ENCODE data around the gene REEP5.
"Not testable (repeated sequence)": the region's sequence is repeated elsewhere in the genome, so short reads cannot be mapped to it uniquely, and the experiment has no call there.

The REEP5 gene

GRCh38 chr5:112883192-112883591, 38.8 kb downstream of the REEP5 start:
- no peak for DNase-seq

DNA sequence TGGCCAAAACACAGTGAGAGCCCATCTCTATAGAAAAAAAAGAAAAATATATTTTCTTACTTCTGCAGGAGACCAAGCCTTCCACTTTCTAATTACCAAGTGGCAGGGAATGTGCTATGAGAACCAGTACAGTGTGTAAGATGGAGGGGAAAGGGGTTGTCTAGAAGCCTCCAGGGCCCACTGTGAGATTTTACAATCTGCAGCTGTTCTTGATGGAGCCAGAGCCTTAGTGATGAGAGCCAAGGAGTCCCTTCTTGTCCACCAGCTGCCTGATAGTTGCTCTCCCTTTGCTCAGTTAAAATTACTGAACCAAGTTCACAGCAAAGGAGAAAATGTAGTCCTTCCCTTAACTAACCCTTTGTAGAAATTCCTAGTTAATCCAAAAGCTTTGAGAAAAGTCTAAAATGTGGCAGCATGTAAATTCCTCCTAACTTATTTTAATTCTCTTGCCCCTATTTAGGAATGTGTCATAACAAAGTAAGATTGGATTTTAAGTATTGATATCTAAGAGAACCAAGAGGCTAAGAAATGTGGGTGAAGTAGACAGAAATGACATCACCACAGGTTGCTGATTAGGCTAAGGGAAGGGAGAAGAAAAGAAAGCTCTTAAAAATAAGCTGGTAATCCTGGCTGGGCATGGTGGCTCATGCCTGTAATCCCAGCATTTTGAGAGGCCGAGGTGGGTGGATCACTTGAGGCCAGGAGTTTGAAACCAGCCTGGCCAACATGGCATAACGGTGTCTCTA, 41.6 kb downstream of the REEP5 start:
- DNase-seq, result no peak

DNA sequence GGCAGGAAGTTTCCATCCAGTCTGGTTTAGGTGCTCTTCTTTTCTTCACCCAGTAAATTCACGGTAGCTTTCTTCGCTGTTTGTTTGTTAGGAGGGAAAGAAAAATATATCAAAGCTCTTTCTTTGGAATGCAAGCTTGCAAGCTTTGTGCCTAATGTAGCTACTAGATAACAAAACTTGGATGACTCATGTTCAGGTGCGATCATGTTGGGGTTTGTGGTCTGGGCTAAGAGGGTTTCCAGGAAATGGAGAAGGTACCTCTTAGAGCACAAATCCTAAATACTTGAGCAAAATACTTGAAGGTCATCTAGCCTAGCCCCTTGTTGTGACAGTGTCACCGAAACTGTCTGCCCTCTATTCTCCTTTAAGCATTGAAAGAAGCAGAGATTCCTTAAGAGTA, 43.3 kb downstream of the REEP5 start:
- DNase-seq, result peak; percentile 27

- DNase-seq, result no peak
Measured at GRCh38 chr5:112878101-112878500, 43.9 kb downstream of the REEP5 start.

GRCh38 chr5:112876362-112876761, 45.7 kb downstream of the REEP5 start:
- no peak for DNase-seq

DNA sequence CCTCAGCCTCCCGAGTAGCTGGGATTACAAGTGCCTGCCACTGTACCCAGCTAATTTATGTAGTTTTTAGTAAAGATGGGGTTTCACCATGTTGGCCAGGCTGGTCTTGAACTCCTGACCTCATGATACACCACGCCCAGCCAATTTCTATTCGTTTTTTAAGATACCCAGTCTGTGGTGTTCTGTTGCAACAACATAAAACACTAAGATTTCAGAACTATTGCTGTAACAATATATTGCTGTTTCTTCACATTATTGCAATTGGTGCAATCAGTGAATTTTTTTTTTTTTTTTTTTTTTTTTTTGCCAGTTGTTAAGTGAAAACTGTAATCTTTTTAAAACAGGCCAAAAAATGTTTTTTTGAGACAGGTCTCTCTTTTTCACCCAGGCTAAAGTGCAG, 51.1 kb downstream of the REEP5 start:
- DNase-seq, result no peak

DNA sequence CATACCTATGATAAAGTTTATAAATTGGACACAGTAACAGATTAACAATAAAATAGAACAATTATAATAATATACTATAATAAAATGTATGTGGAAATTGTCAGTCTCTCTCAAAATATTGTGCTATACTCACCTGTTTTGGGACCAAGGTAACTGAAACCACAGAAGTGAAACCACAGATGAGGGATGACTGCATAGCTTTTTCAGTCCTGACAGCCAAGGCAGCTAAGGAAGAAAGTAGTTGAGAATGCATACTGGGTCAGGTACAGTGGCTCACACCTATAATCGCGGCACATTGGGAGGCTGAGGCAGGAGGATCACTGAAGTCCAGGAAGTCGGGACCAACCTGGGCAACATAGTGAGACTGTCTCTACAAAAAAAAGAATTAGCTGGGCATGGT, 52.1 kb downstream of the REEP5 start:
- no peak for DNase-seq

DNA sequence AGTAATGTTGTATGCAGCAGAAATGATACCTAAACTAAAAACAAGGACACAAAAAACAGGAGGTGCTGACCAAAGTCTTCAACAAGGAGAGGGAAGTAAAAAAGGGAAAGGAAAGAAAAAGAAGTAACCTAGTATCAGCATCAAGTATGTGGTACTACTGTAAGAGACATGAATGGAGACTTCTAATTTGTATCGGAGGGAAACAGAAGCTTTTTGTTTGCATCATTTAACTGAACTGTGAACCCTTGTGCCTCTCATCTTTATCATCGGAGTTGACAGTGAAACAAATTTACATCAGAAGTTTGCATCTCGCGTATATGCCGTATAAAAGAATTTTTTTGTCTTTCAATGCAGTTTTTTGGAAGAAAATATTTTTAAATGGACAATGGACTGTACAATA, 54.6 kb downstream of the REEP5 start:
- DNase-seq, result no peak

- DNase-seq, result no peak
Measured at GRCh38 chr5:112866739-112867138, 55.3 kb downstream of the REEP5 start.

DNA sequence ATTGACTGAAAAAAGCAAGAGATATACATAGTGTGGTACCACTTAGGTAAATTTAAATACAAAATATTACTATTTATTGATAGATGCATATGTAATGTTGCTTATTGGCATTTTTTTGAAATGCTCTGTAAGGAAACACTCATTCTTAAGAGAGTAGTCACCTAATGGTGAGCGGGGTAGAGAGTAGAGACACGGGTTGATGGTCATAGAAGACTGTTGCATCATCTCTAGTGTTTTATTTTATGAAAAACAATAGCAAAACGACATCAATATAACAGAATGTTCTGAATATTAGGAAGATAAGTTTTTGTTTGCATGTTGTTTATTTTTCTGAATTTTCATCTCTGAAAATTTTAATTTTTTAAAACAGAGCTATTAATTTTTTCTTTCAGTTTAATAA, 56.9 kb downstream of the REEP5 start:
- DNase-seq, result no peak

GRCh38 chr5:112863549-112863948, 58.5 kb downstream of the REEP5 start:
- DNase-seq, result no peak

DNA sequence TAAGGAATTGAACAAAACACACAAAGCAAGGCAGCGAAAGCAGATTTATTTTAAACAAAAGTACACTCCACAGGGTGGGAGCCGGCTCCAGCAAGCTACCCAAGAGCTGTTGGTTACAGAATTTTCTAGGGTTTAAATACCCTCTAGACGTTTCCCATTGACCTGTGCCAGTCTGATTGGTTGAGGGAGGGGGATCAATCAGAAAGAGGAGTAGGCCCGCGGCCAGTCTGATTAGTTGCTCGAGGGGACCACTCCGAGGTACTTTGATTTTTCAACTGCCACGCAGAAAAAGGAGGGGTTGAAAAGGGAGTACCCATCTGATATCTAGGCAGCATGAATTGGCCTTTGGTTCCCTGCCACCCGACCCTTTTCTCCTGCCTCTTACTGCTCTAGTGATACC, 59.9 kb downstream of the REEP5 start:
- no peak for DNase-seq

- DNase-seq, result no peak
Measured at GRCh38 chr5:112861638-112861985, 60.4 kb downstream of the REEP5 start.

DNA sequence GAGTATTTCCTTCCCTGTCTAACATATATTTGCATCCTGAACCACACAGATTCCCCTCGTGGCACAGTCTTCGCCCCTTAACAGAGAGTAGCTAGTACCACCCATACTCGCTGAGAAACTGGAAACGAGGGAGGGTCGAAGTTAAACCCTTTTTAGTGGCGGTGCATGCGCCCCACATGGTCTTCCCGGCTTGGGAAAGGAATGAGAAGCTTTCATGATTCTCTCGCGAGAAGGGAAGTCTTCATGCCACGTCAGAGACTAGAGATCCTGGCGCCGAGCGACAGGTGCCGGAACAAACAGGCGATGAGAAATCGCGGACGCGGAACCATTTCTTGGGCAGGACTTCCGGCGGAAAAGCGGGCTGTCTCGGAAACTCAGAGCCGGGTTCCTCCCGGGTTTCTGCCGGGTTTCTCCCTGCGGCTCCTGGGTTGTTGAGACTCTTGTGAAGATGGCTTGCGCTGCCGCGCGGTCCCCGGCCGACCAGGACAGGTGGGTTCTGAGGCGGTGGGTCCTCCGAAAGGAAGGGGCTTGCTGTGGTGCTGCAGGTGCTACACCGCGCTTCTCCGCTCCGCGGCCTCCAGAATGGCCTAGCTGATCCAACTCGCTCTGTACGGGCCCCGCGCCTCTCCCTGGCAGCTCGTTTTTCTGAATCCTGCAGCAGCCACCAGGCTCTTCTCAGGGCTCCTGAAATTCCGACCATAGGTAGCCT, 60.9 kb downstream of the REEP5 start, which contains the start of gene SRP19:
TSS of gene SRP19 (plus strand) at position 359 of the 709 bp plus-strand sequence. CDS start at position 449, 90 bp downstream.
- peak; percentile 91 for DNase-seq

GRCh38 chr5:112860571-112860928, 61.5 kb downstream of the REEP5 start:
- DNase-seq, result not testable (repeated sequence)

DNA sequence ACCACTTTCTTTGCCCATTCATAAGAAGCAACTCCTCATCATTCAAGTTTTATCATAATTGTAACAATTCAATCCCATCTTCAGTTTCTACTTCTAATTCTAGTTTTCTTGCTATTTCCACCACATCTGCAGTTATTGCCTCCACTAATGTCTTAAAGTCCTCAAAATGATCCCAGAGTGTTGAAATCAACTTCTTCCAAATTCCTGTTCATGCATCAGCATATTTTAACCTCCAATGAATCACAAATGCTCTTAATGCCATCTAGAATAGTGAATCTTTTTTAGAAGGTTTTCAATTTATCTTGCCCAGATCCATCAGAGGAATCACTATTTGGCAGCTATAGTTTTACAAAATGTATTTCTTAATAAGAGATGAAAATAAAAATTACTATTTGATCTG, 64.2 kb downstream of the REEP5 start:
- DNase-seq, result no peak

DNA sequence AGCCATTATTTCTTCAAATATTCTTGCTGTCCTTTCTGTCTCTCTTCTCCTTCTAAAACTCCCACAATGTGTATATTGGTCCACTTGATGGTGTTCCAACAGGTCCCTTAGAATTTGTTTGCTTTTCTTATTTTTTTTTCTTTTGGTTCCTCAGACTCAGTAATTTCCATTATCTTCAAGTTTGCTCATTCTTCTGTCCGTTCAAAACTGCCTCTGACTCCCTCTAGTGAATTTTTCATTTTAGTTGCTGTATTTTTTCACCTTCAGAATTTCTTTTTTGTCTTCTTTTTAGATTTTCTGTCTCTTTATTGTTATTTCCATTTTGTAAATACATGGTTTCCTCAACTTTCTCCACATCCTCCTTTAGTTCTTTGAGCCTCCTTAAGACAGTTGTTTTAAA, 67.4 kb downstream of the REEP5 start:
- no peak for DNase-seq

- no peak for DNase-seq
Measured at GRCh38 chr5:112849912-112850311, 72.1 kb downstream of the REEP5 start.

DNA sequence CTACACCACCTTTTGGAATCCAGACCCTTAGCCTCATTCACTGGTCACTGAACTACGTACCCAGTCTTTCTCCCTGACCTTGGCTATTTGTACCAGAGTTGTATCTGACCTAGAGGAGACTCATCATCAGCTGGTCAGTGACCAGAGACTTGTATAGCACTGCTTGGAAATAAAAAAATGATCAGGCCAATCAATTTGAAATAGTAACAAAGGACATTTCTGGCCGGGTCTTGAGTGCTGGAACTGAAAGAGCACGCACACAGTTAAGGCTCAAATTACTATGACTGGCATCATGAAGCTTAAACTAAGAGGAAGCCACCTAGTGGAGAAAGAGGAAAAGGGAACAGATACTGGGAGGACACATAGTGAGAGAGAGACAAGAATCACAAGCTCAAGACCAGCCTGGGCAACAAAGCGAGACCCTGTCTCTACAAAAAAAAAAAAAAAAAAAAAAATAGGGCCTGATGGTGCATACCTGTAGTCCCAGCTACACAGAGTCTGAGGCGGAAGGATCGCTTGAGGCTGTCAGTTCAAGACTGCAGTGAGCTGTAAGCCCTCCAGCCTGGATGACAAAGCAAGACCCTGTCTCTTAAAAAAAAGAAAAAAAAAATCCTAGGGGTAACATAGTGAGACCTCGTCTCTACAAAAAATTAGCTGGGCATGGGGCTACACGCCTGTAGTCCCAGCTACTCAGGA, 73.8 kb downstream of the REEP5 start:
- DNase-seq, result peak; percentile 3

- no peak for DNase-seq
Measured at GRCh38 chr5:112847306-112847705, 74.7 kb downstream of the REEP5 start.

DNA sequence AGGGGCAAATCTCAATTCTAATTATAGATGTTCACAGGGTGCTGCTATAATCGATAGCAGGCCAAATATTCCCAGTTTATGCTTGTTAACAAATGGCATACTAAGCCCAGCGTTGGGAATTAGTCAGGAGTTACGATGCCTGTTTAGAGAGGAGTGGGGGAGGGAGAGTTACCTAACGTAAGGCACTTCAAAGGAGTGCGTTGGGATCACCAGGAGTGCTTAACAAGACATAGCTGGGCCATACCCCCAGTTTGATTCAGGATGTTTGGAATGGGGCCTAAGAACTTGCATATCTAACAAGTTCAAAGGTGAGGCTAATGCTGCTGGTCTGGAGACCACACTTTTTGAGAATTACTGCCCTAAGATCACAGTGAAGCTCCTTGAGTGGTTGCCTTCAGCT, 75.5 kb downstream of the REEP5 start:
- no peak for DNase-seq

DNA sequence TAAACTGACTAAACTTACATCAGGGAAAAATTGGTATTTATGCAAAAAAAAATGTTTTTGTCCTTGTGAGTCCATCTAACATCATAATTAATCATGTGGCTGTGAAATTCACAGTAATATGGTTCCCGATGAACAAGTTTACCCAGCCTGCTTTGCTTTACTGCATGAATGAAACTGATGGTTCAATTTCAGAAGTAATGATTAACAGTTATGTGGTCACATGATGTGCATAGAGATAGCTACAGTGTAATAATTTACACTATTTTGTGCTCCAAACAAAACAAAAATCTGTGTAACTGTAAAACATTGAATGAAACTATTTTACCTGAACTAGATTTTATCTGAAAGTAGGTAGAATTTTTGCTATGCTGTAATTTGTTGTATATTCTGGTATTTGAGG, 77.5 kb downstream of the REEP5 start:
- DNase-seq, result no peak

DNA sequence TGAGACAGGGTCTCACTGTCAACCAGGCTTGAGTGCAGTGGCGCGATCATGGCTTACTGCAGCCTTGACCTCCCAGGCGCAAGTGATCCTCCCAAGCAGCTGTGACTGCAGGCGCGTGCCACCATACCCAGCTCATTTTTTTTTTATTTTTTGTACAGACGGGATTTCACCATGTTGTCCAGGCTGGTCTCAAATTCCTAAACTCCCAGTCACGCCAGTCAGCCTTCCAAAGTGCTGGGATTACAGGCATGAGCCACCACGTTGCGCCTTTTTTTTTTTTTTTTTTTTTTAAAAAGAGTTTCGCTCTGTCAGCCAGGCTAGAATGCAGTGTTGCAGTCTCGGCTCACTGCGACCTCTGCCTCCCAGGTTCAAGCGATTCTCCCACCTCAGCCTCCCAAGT, 88.1 kb downstream of the REEP5 start:
- DNase-seq, result no peak

DNA sequence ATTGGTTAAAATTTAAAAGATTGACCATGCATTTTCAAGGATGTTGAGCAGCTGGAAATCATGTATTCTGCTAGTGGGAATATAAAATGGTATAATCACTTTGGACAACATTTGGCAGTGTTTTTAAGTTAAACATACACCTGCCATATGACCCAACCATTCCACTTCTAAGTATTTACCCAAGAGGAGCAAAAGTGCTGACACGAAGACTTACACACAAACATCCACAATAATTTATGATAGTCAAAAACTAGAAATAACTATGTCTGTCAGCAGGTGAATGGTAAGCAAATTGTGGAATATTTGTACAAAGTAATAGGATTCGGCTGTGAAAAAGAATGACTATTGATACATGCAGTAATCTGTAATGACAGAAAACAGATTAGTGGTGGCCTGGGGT, 91.6 kb downstream of the REEP5 start:
- DNase-seq, result no peak
